ENCODE measurements around the gene SPNS2. TPM values are rescaled to one million over a fixed set of nuclear protein-coding genes. Genes with fewer than 3 reads are reported as not detected.
A peak's percentile ranks its signal among the peaks of the same experiment; 100 is the strongest.

SPNS2 gene
- total RNA-seq, 2 donors from 2014 or later, result 13.7 to 17.4 TPM

DNA sequence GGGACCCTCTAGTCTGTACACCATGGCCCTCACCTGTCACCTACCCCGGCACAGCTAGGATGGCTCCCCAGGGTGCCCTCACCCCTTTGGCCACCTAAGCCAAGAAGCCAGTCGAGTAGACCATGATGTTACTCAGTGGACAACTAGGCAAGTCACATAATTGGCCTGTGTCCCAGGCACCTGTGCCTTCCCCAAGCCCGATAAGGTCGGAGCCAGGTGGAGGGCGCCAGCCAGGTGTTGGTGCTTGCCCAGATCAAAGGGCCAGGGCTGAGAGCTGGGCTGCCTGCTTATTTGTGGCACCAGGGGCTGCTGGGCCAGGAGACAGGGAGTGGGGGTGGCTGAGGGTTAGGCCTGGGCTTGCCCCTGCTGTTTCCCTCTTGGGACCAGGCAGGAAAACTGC lies 16.8 kb downstream of the SPNS2 start:
- H3K9ac ChIP-seq (ENCODE audit: low read depth in 2 of 2, low read length in 2 of 2), result no peak overlapping the region
- no peaks in the 10 kb centered on the region for H3K4me1 ChIP-seq
- no peaks in the 10 kb centered on the region for H3K9me3 ChIP-seq
- TF ChIP-seq, protein P1, sequence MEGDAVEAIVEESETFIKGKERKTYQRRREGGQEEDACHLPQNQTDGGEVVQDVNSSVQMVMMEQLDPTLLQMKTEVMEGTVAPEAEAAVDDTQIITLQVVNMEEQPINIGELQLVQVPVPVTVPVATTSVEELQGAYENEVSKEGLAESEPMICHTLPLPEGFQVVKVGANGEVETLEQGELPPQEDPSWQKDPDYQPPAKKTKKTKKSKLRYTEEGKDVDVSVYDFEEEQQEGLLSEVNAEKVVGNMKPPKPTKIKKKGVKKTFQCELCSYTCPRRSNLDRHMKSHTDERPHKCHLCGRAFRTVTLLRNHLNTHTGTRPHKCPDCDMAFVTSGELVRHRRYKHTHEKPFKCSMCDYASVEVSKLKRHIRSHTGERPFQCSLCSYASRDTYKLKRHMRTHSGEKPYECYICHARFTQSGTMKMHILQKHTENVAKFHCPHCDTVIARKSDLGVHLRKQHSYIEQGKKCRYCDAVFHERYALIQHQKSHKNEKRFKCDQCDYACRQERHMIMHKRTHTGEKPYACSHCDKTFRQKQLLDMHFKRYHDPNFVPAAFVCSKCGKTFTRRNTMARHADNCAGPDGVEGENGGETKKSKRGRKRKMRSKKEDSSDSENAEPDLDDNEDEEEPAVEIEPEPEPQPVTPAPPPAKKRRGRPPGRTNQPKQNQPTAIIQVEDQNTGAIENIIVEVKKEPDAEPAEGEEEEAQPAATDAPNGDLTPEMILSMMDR (IDR thresholded peaks at IDR 0.05), result no peak
- H3K27ac ChIP-seq, result no peak overlapping the region
- no peaks in the 10 kb centered on the region for H3K36me3 ChIP-seq
- no peak for DNase-seq
- intact Hi-C loops (cut with DNase I), result no loop called here
- H3K27me3 ChIP-seq, result no peaks in the 10 kb centered on the region
- no peak overlapping the region for H3K4me3 ChIP-seq

DNA sequence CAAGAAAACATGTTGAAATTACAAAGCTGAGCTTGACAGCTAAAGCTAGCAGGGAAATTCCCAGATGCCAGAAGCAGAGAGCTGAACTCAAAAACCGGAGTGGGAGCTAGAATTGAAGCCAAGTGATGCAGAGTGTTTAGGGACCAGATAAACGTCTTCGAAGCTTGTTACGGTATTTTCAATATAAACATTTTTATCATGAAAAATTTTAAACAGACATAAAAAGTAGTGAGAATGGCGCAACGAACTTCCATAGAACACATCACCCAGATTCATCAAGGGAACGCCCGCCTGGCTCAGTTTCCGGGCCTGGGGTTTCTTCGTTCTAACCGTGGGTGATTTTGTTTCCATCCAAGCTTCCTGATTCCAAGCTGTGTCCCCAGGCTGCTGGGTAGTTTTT lies 18.1 kb downstream of the SPNS2 start:
- Histone ChIP-seq H3K27ac (no peak overlapping the region), H3K27me3 (no peaks in the 10 kb centered on the region), H3K4me3 (no peak overlapping the region), H3K9ac (ENCODE audit: low read depth in 2 of 2, low read length in 2 of 2) (no peak overlapping the region), H3K4me1 (no peaks in the 10 kb centered on the region), H3K9me3 (no peaks in the 10 kb centered on the region), H3K36me3 (no peaks in the 10 kb centered on the region)
- intact Hi-C loops (cut with DNase I), result no loop called here
- DNase-seq, result no peak
- TF ChIP-seq, protein P1 (IDR thresholded peaks at IDR 0.05), result no peak

DNA sequence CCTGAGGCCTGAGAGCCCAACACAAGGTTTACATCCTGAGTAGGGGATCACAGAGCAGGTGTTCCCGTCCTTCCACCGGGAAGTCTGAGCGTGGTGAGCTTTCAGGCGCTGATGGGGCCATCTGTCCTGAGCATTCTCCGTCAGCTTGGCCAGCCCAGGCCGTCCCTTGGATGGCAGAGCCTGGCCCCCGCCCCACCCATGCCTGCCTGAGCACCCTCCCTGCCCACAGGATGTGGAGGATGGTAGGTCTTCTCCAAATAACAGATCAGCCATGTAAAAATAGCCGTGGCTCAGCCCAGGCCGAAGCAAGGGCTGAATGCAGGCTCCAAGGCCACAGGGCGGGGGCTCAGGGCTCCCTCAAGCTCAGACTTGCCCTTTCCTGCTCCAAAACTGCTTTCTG lies 20.2 kb downstream of the SPNS2 start:
- Histone ChIP-seq H3K9ac (ENCODE audit: low read depth in 2 of 2, low read length in 2 of 2) (no peak overlapping the region), H3K4me1 (no peaks in the 10 kb centered on the region), H3K27ac (no peak overlapping the region), H3K36me3 (no peaks in the 10 kb centered on the region), H3K27me3 (no peaks in the 10 kb centered on the region), H3K9me3 (no peaks in the 10 kb centered on the region), H3K4me3 (no peak overlapping the region)
- TF ChIP-seq, protein P1 (IDR thresholded peaks at IDR 0.05), result no peak
- intact Hi-C loops (cut with DNase I), result no loop called here
- no peak for DNase-seq

DNA sequence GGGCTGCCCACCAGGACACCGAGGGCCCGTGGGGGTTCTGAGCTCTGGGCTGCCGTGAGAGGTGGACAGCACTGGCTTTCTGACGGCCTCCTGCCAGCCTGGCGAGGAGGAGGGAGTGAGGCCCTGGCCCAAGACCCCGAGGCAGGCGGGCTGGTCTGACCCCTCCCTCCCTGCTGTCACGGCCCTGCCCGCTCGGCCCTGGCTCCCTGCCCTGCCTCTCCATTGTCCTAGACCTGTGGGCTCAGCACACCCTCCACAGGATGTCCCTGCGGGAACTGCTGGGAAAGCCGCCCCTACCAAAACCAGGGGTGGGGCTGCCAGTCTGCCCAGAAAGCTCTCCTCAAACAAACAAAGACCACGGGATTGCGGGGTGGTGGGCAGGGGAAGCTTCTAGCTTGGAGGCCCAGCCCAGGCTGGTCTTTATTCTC lies 20.7 kb downstream of the SPNS2 start:
- no peak overlapping the region for H3K27ac ChIP-seq
- H3K36me3 ChIP-seq, result no peaks in the 10 kb centered on the region
- no peaks in the 10 kb centered on the region for H3K27me3 ChIP-seq
- H3K9me3 ChIP-seq, result no peaks in the 10 kb centered on the region
- H3K4me3 ChIP-seq, result no peak overlapping the region
- H3K9ac ChIP-seq (ENCODE audit: low read depth in 2 of 2, low read length in 2 of 2), result no peak overlapping the region
- intact Hi-C loops (cut with DNase I), result no loop called here
- no peaks in the 10 kb centered on the region for H3K4me1 ChIP-seq
- TF ChIP-seq, protein P1 (IDR thresholded peaks at IDR 0.05), result no peak
- DNase-seq, result no peak

DNA sequence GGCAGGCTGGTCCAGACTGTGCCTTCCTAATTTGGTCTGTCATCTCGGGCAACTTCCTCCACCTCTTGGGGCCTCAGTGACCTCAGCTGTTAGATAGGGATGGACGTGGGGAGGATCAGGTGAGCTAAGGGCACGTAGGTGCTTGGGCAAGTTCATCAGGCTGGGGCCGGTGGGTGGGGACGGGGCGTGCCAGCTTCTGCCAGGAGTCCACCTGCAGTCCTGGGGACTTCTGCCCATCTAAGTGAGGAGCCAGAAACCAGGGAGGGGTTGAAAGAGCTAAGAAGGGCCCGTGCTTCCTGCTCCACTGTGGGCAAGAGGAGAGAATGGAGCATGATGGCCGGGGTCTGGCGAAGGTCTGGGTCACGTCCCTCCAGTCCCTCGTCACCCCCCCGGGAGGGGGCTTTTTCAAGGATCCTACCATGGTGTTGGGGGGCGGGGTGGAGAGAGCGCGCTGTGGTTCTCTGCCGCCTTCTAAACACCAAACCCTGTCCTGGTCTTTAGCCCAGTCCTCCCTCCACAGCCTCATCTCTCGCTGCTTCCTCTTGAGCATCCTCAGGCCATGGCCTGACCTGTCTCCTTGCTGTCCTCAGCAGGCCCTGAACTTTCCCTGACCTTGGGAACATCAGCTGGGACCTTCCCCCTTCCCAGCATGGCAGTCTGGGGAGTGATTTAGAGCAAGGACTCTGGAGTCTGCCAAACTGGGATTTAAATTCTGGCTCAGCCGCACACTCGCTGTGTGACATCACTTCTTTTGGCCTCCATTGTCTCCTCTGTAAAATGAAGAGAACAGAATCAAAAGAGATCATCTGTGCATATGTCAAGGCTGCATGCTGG lies 21.6 kb downstream of the SPNS2 start:
- H3K27ac ChIP-seq, result peak overlapping the region; percentile 17
- intact Hi-C loops (cut with DNase I), result no loop called here
- TF ChIP-seq, protein P1 (IDR thresholded peaks at IDR 0.05), result no peak
- DNase-seq, result no peak
- H3K4me3 ChIP-seq, result no peak overlapping the region
- no peaks in the 10 kb centered on the region for H3K27me3 ChIP-seq
- no peaks in the 10 kb centered on the region for H3K9me3 ChIP-seq
- H3K36me3 ChIP-seq, result no peaks in the 10 kb centered on the region
- H3K4me1 ChIP-seq, result no peaks in the 10 kb centered on the region
- H3K9ac ChIP-seq (ENCODE audit: low read depth in 2 of 2, low read length in 2 of 2), result no peak overlapping the region

Measured in colonic mucosa (tissue), 4 donors.